Activated CD4-positive, alpha-beta T cell treated with anti-CD3 and anti-CD28 coated beads for 48 hours (primary cell): Measurements from ENCODE around the gene PRG2.
"Not testable (repeated sequence)": the region's sequence is repeated elsewhere in the genome, so short reads cannot be mapped to it uniquely, and the experiment has no call there.

Experiments
- DNase-seq: peaks from one replicate; pipeline ENCODE4 v3.0.0-alpha.2; 2020

Gene PRG2

GRCh38 chr11:57344826-57345225, 45.6 kb downstream of the PRG2 start:
- DNase-seq, result no peak

- no peak for DNase-seq
These were observed 46.6 kb downstream of the PRG2 start for GRCh38 chr11:57343825-57344224.

GRCh38 chr11:57342702-57343101, 47.7 kb downstream of the PRG2 start:
- no peak for DNase-seq

- no peak for DNase-seq
These were observed 49.1 kb downstream of the PRG2 start for GRCh38 chr11:57341250-57341808.

- DNase-seq, result peak; percentile 28
These were observed 50.3 kb downstream of the PRG2 start for GRCh38 chr11:57340039-57340615.

- DNase-seq, result no peak
These were observed 51.1 kb downstream of the PRG2 start for GRCh38 chr11:57339328-57339727.

GRCh38 chr11:57338142-57338541, 52.3 kb downstream of the PRG2 start, which contains the start of gene P2RX3:
P2RX3 (plus strand) TSS chr11:57338352; CDS start chr11:57338551, 199 bp downstream.
- no peak for DNase-seq

GRCh38 chr11:57336856-57337255, 53.6 kb downstream of the PRG2 start:
- not testable (repeated sequence) for DNase-seq
